CMK (cell line): Measurements from ENCODE around the gene CD34.
"Not testable (repeated sequence)": the region's sequence is repeated elsewhere in the genome, so short reads cannot be mapped to it uniquely, and the experiment has no call there.

ENCODE experiments used
- DNase-seq: peaks from one replicate; pipeline ENCODE4 v3.0.0-alpha.2; 2010; ENCODE audit warnings: low read depth

The CD34 gene

DNA sequence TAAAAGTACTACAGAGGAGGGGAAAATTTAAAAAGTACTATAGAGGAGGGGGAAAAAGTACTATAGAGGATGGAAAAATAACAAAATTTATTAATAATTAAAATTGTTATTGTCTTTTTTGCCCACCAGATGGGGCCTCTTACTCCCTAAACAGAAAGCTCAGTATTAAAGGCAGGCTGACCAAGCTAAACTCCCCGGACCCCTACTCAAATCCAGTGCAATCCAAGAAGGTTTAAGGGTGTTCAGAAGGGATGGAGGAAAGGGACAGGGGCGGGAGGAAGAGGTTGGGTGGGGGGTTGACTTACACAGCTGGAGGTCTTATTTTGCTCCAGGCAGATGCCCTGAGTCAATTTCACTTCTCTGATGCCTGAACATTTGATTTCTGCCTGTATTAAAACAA lies 13.7 kb downstream of the CD34 start:
- no peak for DNase-seq

- DNase-seq: no peak
These were observed 14.4 kb downstream of the CD34 start for GRCh38 chr1:207896547-207896946.

DNA sequence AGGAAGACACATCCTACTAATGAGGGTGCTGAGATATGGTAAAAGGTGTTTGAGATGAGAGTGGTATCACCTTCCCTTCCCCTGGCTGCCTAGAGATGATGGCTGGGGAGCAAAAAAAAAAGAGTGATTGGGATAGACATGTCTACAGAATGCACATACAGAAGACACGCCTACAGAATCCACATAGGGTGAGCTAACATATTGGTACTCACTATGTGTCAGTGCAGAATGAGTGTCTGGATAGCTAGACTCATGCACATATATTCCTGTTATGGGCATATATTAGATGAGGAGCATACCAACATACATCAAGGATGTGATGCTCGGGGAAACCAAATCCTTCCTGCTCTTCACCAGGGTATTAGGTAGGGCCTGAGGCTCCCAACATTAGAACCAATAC lies 16.2 kb downstream of the CD34 start:
- no peak for DNase-seq

DNA sequence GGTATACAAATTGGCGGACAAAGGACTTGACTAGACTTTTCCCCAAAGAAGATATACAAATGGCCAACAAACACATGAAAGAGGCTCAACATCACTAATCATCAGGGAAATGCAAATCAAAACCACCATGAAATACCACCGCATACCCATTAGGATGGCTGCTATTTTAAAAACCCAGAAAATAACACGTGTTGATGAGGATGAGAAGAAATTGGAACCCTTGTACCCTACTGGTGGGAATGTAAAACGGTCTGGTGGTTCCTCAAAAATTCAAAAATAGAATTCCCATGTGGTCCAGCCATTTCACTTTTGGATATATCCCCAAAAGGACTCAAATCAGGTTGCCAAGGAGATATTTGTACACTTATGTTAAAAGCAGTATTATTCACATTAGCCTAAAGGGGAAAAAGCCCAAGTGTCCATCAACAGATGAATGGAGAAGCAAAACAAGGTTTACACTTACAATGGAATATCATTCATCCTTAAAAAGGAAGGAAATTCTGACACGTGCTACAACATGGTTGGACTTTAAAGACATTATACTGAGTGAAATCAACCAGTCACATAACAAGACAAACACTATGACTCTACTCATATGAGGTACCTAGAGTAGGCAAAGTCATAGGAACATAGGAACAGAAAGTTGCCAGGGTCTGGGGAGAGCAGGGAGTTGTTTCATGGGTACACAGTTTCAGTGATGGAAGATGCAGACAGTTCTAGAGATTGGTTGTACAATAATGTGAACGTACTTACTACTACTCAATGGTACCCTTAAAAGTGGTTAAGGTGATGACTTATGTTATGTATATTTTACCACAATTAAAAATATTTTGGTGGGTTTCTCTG lies 17.0 kb downstream of the CD34 start:
- DNase-seq: no peak

DNA sequence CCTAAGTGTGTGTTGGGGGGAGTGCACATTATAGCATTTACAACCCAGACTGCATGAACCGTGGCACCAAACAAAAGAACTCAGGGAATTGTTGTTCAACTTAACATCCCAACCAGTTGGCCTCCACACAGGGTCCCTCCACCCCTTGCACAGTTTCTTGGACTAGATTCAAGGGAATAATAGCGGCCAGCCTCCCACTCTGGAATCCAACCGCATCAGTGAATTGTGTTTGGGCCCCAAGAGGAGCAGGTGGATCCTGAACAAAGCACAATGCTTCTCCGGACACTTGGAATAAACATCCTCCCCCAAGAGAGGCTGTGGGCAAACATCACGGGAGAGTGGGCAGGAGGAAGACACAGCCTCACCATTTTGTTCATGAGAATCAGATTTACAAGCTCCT lies 18.2 kb downstream of the CD34 start:
- DNase-seq: no peak

- DNase-seq: no peak
These were observed 19.8 kb downstream of the CD34 start for GRCh38 chr1:207891148-207891547.

DNA sequence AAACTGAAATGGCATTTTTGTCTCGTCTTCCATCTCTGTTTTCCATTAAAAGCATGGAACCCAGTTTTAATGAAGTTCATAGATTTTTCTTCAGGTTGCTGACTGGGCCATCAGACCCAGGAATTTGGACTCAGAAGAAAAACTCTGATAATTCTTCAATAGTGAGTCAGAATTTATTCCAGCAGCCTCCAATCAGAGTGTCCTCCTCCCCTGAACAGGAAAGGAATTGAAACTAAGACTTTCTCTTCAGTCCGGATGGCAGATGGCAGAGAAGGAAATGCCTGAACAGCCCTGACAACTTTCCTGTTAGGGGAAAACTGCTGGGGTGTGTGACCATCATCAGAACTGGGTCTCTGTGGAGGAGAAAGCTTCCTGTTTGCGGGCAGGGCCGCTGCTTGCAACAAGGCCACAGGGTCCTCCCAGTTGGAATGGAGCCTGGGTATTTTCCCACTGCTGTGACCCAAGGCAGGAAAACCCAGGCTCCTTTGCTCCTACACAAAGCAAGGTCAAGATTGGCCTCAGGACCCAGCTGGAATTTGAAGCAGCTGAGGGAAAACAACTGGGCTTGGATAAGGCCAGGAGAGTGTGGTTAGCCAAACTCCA lies 20.7 kb downstream of the CD34 start:
- peak; percentile 79 for DNase-seq

- DNase-seq: no peak
These were observed 22.3 kb downstream of the CD34 start for GRCh38 chr1:207888652-207889051.

DNA sequence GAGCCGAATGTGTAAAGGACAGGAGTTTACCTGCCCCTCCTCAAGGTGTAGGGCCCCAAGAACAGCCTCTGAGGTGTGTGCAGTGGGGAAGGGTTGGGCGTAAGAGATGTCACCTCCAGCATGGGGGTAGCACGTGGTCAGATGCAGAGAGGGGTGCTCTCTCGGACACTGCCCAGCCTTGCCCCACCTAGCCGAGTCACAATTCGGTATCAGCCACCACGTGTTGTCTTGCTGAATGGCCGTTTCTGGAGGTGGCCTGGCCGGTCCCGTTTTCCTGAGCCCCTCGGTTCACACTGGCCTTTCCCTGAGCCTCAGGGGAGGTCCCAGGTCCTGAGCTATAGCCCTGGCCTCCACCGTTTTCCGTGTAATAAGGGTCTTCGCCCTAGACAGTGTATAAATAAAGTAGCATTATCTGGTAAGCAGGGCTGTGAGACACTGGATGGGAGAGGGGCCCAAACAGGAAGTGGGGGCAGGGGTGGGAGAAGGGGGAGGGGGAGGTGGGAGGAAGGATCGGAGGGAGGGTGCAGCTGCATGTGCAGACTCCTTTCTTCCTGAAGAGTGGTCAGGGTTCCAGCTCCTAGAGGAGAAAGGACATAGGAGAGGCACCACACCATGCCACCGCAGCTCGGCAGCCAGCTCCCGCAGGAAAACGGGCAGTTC lies 23.3 kb downstream of the CD34 start:
- no peak for DNase-seq

DNA sequence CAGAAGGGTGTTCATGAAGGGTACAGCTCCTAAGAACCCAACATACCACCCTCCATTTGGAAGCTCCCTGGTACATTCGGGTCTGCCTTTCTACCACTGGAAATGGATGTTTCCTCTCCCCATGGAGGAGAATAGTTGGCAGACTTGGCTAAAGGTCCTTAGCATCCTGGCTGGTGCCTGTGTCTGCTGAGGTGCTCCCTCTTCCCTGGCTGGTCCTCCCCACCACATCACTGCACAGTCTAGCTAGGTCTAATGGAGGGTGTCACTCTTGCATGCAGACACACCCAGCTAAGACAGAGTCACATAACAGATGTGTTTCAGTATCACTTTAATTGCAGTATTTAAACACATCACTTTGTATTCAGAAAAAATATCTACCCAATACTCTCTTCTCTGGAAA lies 24.7 kb downstream of the CD34 start:
- no peak for DNase-seq

GRCh38 chr1:207885129-207886032 lies 25.5 kb downstream of the CD34 start:
- peak; percentile 88 for DNase-seq

- DNase-seq: no peak
These were observed 26.5 kb downstream of the CD34 start for GRCh38 chr1:207884266-207885029.

DNA sequence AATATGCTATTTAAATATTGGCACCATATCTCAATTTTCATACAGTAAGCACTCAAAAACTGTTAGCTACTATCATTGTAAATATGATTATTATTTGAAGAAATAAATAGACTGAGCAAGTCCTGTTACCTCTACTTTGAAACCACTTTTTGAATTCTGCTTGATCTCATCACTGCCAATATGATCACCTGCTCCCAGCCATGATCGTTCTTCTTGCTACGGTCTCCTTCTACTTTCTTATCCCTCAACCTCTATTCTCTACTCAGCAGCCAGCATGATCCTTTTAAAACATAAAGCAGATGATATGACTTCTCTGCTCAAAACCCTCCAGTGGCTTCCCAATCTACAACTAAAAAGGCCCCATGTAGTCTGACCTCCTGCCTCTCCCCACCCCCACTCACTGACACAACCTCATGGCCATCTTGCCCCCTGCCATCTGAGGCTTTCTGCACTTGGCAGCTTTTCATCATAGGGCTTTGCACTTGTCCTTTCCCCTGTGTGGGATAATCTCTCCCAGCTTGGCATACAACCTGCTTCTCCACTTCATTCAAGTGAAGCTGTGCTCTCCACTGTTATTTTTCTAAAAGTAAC lies 27.2 kb downstream of the CD34 start:
- no peak for DNase-seq

DNA sequence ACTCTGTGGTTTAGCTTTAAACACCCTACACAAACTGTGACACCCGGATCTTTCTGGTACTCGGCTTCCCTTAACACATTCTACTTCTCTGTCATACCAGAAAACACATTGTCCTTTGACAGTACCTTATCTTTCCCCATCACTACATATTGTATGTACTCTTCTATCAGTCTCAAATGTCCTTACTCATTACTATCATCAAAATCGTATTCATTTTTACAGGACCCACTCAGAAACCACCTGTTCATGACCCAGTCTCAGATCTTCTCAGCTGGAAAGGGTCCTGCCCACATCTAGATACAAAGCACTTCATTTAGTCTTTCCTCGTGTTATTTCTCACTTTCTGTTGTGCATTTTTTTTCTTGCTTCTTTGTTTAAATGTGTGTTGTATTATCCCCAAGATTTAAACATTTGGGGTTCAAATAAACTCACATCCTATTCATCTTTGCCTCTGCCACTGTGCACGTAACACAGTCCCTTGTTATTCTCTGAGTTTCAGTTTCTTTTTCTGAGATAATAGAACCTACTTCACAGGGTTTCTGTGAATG lies 27.7 kb downstream of the CD34 start:
- DNase-seq: no peak

GRCh38 chr1:207882692-207883091 lies 28.2 kb downstream of the CD34 start:
- DNase-seq: no peak

- no peak for DNase-seq
These were observed 32.0 kb downstream of the CD34 start for GRCh38 chr1:207878939-207879338.

DNA sequence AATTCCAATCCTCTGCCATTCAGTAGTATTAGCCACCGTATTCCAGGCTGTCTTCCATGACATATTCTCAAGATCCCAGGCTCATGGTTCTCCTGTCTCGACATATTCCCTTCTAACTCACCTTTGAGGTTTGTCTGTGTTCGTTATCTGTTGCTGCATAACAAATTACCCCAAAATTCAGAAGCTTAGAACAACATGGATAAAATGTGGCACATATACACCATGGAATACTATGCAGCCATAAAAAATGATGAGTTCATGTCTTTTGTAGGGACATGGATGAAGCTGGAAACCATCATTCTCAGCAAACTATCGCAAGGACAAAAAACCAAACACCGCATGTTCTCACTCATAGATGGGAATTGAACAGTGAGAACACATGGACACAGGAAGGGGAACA lies 33.0 kb downstream of the CD34 start:
- not testable (repeated sequence) for DNase-seq

DNA sequence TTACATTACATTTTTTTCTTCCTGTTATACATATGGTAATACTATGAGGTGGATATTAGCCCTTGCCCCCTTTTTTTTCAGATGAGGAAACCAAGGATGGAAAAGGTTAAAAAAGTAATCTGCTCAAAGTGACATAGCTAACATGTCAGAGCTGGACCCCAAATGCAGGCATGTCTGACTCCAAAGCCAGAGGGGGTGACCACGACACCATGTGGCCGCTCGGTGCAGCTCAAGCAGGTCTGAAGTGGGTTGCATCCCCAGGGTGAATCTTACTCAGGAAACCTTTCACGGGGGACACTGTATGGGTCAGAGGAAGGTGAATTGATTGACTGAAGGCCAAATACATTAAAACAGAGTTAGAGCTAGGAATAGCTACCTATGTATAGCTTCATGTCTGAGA lies 34.8 kb downstream of the CD34 start:
- no peak for DNase-seq

GRCh38 chr1:207875532-207875931 lies 35.4 kb downstream of the CD34 start:
- no peak for DNase-seq

- DNase-seq: peak; percentile 92
These were observed 37.7 kb downstream of the CD34 start for GRCh38 chr1:207873055-207873890.
